ENCODE data around the gene RNASEH2B. TPM values are rescaled to one million over a fixed set of nuclear protein-coding genes. Genes with fewer than 3 reads are reported as not detected.

RNASEH2B gene
- total RNA-seq, 4 donors from 2014 or later = 13.8 to 37.5 (median 19.0) TPM

DNA sequence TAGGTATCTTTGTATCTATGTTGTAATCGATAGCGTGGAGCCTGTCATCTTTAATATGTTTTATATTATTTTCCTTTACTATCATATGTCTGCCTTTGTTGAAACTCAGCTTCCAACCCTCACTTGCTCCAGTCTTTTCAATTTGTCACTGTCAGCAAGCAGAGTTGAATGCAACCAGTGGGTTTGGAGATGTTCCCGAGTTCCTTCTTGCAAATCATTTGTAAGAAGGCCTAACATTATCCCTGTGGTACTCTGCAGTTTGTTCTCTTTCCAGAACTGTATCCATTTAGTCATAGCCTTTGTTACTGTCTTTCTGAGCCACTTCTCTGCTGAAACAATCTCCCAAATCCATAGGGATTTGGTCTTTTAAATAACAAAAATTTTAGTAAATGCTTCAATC, 41.8 kb downstream of the RNASEH2B start:
- Histone ChIP-seq H3K36me3 (peaks cover 0 to 5% (median 2%) of the 10 kb centered on the region in 4 donors), H3K27ac (no peak overlapping the region), H3K9me3 (no peaks in the 10 kb centered on the region), H3K4me3 (no peak overlapping the region), H3K27me3 (no peaks in the 10 kb centered on the region), H3K4me1 (no peaks in the 10 kb centered on the region)
- DNase-seq = no peak
- in situ Hi-C loops (cut with MboI; ENCODE audit: low pct_ligation_motif_present in 1 of 4, low pct_unique_long_range_greater_than_20kb in 1 of 4, low sequenced_read_pairs in 3 of 4) = no loop called here
- TF ChIP-seq, protein P1, sequence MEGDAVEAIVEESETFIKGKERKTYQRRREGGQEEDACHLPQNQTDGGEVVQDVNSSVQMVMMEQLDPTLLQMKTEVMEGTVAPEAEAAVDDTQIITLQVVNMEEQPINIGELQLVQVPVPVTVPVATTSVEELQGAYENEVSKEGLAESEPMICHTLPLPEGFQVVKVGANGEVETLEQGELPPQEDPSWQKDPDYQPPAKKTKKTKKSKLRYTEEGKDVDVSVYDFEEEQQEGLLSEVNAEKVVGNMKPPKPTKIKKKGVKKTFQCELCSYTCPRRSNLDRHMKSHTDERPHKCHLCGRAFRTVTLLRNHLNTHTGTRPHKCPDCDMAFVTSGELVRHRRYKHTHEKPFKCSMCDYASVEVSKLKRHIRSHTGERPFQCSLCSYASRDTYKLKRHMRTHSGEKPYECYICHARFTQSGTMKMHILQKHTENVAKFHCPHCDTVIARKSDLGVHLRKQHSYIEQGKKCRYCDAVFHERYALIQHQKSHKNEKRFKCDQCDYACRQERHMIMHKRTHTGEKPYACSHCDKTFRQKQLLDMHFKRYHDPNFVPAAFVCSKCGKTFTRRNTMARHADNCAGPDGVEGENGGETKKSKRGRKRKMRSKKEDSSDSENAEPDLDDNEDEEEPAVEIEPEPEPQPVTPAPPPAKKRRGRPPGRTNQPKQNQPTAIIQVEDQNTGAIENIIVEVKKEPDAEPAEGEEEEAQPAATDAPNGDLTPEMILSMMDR (IDR thresholded peaks at IDR 0.05) = no peak
- TF ChIP-seq POLR2A (IDR thresholded peaks at IDR 0.05) (no peak), EP300 (IDR thresholded peaks at IDR 0.05; ENCODE audit: low read depth) (no peak), POLR2AphosphoS5 (IDR thresholded peaks at IDR 0.05) (no peak)
- 76 to 91% methylated on average over 3 of the region's 3 CpGs for WGBS, 2 donors (ENCODE audit: low coverage in 1 of 2)
- intact Hi-C loops (cut with DNase I; ENCODE audit: low total_unique reads) = no loop called here

DNA sequence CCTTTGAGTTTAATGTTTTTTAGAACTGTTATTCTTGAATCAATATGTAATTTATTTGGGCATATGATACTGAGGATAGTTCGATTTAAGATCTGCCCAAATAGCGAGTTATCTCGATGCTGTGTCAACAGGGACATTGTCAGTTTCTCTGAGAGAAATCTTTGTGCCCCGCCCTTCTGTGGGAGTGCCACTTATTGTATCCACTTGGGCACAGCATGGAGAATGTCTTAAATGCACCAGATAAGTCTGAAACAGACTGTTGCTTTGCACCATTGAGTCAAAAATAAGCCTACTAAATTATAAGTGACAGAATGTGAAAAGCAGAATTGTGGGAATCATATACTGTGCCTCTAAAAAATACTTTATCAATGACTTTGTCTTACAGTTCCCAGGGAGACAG, 45.6 kb downstream of the RNASEH2B start:
- Histone ChIP-seq H3K4me1 (no peaks in the 10 kb centered on the region), H3K27ac (no peak overlapping the region), H3K9me3 (no peaks in the 10 kb centered on the region), H3K27me3 (no peaks in the 10 kb centered on the region), H3K4me3 (no peak overlapping the region), H3K36me3 (peaks cover 0 to 13% (median 2%) of the 10 kb centered on the region in 4 donors)
- 55 to 62% methylated on average over 4 of the region's 4 CpGs for WGBS, 2 donors (ENCODE audit: low coverage in 1 of 2)
- intact Hi-C loops (cut with DNase I; ENCODE audit: low total_unique reads) (no loop called here), in situ Hi-C loops (cut with MboI; ENCODE audit: low pct_ligation_motif_present in 1 of 4, low pct_unique_long_range_greater_than_20kb in 1 of 4, low sequenced_read_pairs in 3 of 4) (no loop called here)
- TF ChIP-seq POLR2A (IDR thresholded peaks at IDR 0.05) (no peak), POLR2AphosphoS5 (IDR thresholded peaks at IDR 0.05) (no peak), EP300 (IDR thresholded peaks at IDR 0.05; ENCODE audit: low read depth) (no peak)
- TF ChIP-seq, protein P1 (IDR thresholded peaks at IDR 0.05) = no peak
- no peak for DNase-seq

DNA sequence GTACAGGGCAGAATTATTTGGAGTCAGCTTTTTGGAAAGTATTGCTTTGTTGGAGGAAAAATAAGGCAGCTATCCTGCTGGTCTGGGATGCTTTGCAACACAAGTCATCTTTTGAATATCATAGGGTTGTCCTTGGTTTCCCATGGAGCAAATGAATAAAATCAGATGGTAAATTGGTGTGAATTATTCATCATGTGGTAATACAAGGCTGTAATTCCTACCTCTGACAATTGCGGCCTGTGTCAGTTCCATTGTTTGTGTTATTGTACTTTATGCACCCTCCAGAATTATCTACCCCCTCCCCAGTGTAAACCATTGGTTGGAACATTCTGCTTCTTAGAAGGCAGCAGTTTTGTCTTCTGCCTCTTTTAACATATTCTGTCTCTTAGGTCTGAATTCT, 46.2 kb downstream of the RNASEH2B start:
- H3K27me3 ChIP-seq = no peaks in the 10 kb centered on the region
- TF ChIP-seq EP300 (IDR thresholded peaks at IDR 0.05; ENCODE audit: low read depth) (no peak), POLR2A (IDR thresholded peaks at IDR 0.05) (no peak), POLR2AphosphoS5 (IDR thresholded peaks at IDR 0.05) (no peak)
- TF ChIP-seq, protein P1 (IDR thresholded peaks at IDR 0.05) = no peak
- no peak for DNase-seq
- H3K4me1 ChIP-seq = no peaks in the 10 kb centered on the region
- in situ Hi-C loops (cut with MboI; ENCODE audit: low pct_ligation_motif_present in 1 of 4, low pct_unique_long_range_greater_than_20kb in 1 of 4, low sequenced_read_pairs in 3 of 4) (no loop called here), intact Hi-C loops (cut with DNase I; ENCODE audit: low total_unique reads) (no loop called here)
- 78 to 93% methylated on average over 1 of the region's 1 CpG for WGBS, 2 donors (ENCODE audit: low coverage in 1 of 2)
- no peak overlapping the region for H3K4me3 ChIP-seq
- H3K36me3 ChIP-seq = peaks cover 0 to 11% (median 2%) of the 10 kb centered on the region in 4 donors
- H3K27ac ChIP-seq = no peak overlapping the region
- no peaks in the 10 kb centered on the region for H3K9me3 ChIP-seq

DNA sequence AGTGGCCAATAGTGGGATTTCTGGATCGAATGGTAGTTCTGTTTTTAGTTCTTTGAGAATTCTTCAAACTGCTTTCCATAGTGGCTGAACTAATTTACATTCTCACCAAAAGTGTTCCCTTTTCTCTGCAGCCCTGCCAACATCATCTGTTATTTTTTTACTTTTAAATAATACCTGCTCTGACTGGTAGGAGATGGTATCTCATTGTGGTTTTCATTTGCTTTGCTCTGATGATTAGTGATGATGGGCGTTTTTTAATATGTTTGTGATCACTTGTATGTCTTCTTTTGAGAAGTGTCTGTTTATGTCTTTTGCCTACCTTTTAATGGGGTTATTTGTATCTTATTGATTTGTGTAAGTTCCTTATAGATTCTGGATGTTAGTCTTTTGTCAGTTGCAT, 48.0 kb downstream of the RNASEH2B start:
- Histone ChIP-seq H3K27ac (no peak overlapping the region), H3K36me3 (peaks cover 0 to 15% (median 2%) of the 10 kb centered on the region in 4 donors), H3K4me3 (no peak overlapping the region), H3K9me3 (no peaks in the 10 kb centered on the region), H3K27me3 (no peaks in the 10 kb centered on the region), H3K4me1 (no peaks in the 10 kb centered on the region)
- intact Hi-C loops (cut with DNase I; ENCODE audit: low total_unique reads) (no loop called here), in situ Hi-C loops (cut with MboI; ENCODE audit: low pct_ligation_motif_present in 1 of 4, low pct_unique_long_range_greater_than_20kb in 1 of 4, low sequenced_read_pairs in 3 of 4) (no loop called here)
- 80 to 84% methylated on average over 2 of the region's 2 CpGs for WGBS, 2 donors (ENCODE audit: low coverage in 1 of 2)
- no peak for TF ChIP-seq POLR2A (IDR thresholded peaks at IDR 0.05)
- no peak for TF ChIP-seq EP300 (IDR thresholded peaks at IDR 0.05; ENCODE audit: low read depth)
- TF ChIP-seq, protein P1 (IDR thresholded peaks at IDR 0.05) = no peak
- no peak for TF ChIP-seq POLR2AphosphoS5 (IDR thresholded peaks at IDR 0.05)
- no peak for DNase-seq
